GM10248 (cell line): ENCODE data around the gene CFAP90.

Experiments used
- CTCF ChIA-PET: fragments of 300-600 bp; sonication (Branson Sonifier 250); formaldehyde crosslinking; extraction: SDS; loops from one replicate; lab custom pipeline; 2021; ENCODE audit warnings: antibody characterized with exemption; lab: Yijun Ruan, JAX
- POLR2A ChIA-PET: fragments of 350-650 bp; sonication (Branson Sonifier 250); formaldehyde crosslinking; extraction: SDS; loops from one replicate; lab custom pipeline; 2020; ENCODE audit warnings: antibody characterized with exemption; lab: Yijun Ruan, JAX
- DNase-seq: peaks from one replicate; pipeline ENCODE4 v3.0.0; 2012; ENCODE audit errors: extremely low spot score
- TF ChIP-seq, protein P1 (sequence below): IDR thresholded peaks from 2 replicates; pipeline ENCODE4 v1.5.1; 2012; ENCODE audit warnings: mild to moderate bottlenecking, low read depth; ENCODE audit errors: extremely low read depth, missing control alignments, control extremely low read depth

Gene CFAP90

DNA sequence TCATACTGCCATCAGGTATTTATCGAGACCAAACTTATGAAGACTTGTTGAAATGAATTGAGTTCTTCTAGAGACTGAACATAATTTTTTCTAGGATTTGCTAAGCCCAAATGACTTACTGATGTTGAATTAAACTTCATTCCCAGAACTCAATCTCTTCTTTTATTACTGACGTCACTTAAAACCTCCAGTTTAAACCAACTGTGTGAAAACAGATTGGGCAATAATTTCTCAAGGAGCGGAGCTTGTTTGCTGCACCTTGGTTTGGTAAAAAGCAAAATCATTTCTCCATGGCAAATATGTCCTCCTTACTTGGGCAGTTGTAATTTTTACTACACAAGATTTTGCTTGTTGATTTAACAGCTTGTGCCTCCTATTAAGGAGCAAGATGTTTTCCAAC, 37.4 kb downstream of the CFAP90 start:
- ChIA-PET POLR2A (no interaction called here), CTCF (interaction anchor here (1.0 to 6.7 kb wide), 7 partner anchors 9 to 1048 kb away, joined by 3 to 34 read pairs (median 7); no protein-coding TSS in a partner anchor)
- TF ChIP-seq, protein P1, sequence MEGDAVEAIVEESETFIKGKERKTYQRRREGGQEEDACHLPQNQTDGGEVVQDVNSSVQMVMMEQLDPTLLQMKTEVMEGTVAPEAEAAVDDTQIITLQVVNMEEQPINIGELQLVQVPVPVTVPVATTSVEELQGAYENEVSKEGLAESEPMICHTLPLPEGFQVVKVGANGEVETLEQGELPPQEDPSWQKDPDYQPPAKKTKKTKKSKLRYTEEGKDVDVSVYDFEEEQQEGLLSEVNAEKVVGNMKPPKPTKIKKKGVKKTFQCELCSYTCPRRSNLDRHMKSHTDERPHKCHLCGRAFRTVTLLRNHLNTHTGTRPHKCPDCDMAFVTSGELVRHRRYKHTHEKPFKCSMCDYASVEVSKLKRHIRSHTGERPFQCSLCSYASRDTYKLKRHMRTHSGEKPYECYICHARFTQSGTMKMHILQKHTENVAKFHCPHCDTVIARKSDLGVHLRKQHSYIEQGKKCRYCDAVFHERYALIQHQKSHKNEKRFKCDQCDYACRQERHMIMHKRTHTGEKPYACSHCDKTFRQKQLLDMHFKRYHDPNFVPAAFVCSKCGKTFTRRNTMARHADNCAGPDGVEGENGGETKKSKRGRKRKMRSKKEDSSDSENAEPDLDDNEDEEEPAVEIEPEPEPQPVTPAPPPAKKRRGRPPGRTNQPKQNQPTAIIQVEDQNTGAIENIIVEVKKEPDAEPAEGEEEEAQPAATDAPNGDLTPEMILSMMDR: no peak
- no peak for DNase-seq

DNA sequence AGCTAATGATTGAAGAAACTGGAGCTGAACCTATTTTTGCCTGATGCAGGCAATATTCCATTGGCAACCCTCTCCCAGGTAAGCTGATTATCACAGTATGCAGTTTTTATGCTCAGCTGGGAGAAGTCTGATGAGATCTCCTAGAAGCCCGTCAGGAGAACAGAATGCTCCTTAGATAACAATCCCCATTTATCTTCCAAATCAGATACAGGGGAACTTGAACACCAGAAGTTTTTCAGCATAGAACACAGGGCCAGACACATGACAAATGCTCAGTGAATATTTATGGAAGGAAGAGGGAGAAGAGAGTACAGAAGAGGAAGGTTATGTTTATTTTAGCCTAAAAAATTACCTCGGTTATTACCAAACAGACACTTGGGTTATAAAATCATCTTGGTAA, 37.9 kb downstream of the CFAP90 start:
- CTCF ChIA-PET: interaction anchor here (1.0 to 6.7 kb wide), 5 partner anchors 9 to 552 kb away, joined by 3 to 34 read pairs (median 9); no protein-coding TSS in a partner anchor
- TF ChIP-seq, protein P1: no peak
- POLR2A ChIA-PET: no interaction called here
- no peak for DNase-seq

DNA sequence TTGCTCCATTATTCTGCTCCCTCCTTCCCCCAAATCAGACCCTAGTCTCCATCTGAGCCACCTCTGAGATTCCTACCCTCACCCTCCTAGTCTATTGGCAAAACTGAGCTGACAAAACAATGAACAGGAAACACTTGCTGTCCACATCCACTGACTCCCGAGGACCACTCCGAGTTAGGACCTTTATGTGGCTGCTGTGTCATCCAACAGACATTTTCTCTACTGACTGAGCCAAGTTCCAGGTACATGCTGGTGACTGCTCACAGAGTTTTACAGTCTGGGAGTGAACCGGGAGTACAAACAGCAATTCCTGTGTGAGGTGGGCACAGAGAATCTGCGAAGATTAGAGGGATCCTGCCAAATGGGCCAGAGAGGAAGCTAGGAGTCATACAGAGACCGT, 39.2 kb downstream of the CFAP90 start:
- no peak for DNase-seq
- TF ChIP-seq, protein P1: no peak
- ChIA-PET CTCF (interaction anchor here (6.7 kb wide), 1 partner anchor 55 kb away, joined by 34 read pairs; no protein-coding TSS in a partner anchor), POLR2A (no interaction called here)

DNA sequence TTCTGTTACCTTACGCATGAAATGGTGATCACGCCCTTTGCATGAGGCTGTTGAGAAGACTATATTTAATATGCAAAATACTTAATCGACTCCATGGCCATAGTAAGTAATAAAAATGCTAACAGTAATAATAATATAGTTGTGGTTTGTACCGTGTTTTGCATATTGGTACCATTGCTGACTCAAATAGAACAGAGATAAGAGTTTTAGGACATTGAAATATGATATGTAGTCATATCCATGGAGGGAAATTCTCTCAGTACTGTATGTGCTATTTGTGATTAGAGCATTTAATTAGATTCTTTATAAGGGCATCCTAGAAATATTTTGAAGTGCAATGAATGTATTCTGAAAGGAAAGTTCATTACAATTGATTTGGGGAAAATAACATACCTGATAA, 41.9 kb downstream of the CFAP90 start:
- ChIA-PET CTCF (no interaction called here), POLR2A (no interaction called here)
- TF ChIP-seq, protein P1: no peak
- no peak for DNase-seq

DNA sequence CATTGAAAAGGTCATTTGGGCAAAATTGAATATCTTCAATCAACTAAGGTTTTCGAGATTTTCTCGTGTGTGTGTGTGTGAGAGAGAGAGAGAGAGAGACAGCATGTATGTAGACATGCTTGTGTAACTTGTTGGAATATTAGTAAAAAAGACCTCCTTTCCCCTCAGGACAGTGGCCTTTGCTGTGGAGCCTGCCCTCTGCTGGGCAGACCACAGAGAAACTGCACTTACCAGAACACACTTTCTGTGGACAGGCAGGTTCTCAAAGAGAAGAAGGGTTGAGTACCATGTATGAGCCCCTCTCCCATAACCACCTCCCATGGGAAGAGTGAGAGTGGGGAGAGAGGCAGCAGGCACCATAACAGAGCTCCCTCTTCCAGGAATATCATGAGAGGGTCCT, 45.6 kb downstream of the CFAP90 start:
- POLR2A ChIA-PET: no interaction called here
- CTCF ChIA-PET: interaction anchor here (0.6 to 4.5 kb wide), 4 partner anchors 11 to 29 kb away, joined by 3 to 34 read pairs (median 3); no protein-coding TSS in a partner anchor
- TF ChIP-seq, protein P1: peak; percentile 55
- no peak for DNase-seq

DNA sequence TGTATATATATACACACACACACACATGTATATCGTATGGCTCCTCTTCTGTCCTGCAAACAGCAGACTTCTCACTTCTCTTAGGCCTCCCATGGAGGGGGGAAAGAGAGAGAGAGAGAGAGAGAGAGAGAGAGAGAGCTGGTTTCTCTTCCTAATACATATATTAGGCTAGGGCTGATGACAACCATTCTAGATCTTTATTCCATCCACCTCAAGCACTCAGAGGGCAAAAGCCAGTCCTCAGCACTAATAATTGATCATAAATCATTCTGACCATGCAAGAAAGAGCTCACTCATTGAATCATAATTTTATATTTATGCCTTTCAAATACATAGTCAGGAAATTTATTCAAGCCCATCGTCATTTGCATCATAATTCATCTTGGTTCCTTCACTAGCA, 47.0 kb downstream of the CFAP90 start:
- DNase-seq: no peak
- TF ChIP-seq, protein P1: no peak
- POLR2A ChIA-PET: no interaction called here
- CTCF ChIA-PET: interaction anchor here (0.7 to 4.5 kb wide), 7 partner anchors 9 to 58 kb away, joined by 3 to 34 read pairs (median 4); no protein-coding TSS in a partner anchor
